SK-N-SH (cell line): ENCODE measurements around the gene SCYL2. TPM values are rescaled to one million over a fixed set of nuclear protein-coding genes. Genes with fewer than 3 reads are reported as not detected.
"Not testable (repeated sequence)": the region's sequence is repeated elsewhere in the genome, so short reads cannot be mapped to it uniquely, and the experiment has no call there.

Experiments
- CTCF ChIA-PET: fragments of 300-600, 350-600 bp; formaldehyde crosslinking; extraction: SDS; loops from one replicate; lab custom pipeline; 2021; lab: Yijun Ruan, JAX
- POLR2A ChIA-PET: fragments of 350-600 bp; sonication (Branson Sonifier 250); formaldehyde crosslinking; extraction: SDS; loops from one replicate; lab custom pipeline; 2020; ENCODE audit warnings: antibody characterized with exemption, inconsistent platforms; lab: Yijun Ruan, JAX
- DNase-seq: peaks from one replicate; pipeline ENCODE4 v3.0.0; 2012
- H2AFZ ChIP-seq: fragments of 200-600 bp; sonication (generic); 2 replicates; pipeline ENCODE4 v1.8.1; 2016; ENCODE audit warnings: antibody characterized with exemption, mild to moderate bottlenecking, low read depth
- H3F3A ChIP-seq: fragments of 200-600 bp; sonication (generic); replicated peaks from 2 replicates; pipeline ENCODE3; 2016; ENCODE audit warnings: antibody characterized with exemption, mild to moderate bottlenecking; ENCODE audit not compliant: insufficient read depth
- H3K27ac ChIP-seq, 2 experiments: fragments of 200-500 bp in 1 of 2; fragments of 200-600 bp in 1 of 2; sonication (Bioruptor generic) in 1 of 2; sonication (generic), shearing (Covaris generic) in 1 of 2; 2 replicates each; pipeline versions ENCODE4 v1.5.1 to v1.6.1; 2014 to 2016; ENCODE audit warnings: low read depth in 2 of 2, inconsistent platforms in 1 of 2, low read length in 1 of 2, mild to moderate bottlenecking in 1 of 2, mixed read lengths in 1 of 2
- H3K27me3 ChIP-seq: fragments of 200-600 bp; sonication (generic), shearing (Covaris generic); 2 replicates; pipeline ENCODE4 v1.6.1; 2016; ENCODE audit warnings: mixed run types; ENCODE audit not compliant: insufficient read depth
- H3K36me3 ChIP-seq, 2 experiments: fragments of 200-500 bp in 1 of 2; fragments of 200-600 bp in 1 of 2; sonication (Bioruptor generic) in 1 of 2; sonication (generic) in 1 of 2; replicated peaks in 1 of 2; 2 replicates each; pipeline versions ENCODE3 to v1.5.1; 2014 to 2016; ENCODE audit warnings: low read length in 1 of 2, mild to moderate bottlenecking in 1 of 2; ENCODE audit not compliant: insufficient read depth in 2 of 2, control insufficient read depth in 1 of 2
- H3K4me1 ChIP-seq, 2 experiments: fragments of 200-500 bp in 1 of 2; fragments of 200-600 bp in 1 of 2; sonication (Bioruptor generic) in 1 of 2; sonication (generic), shearing (Covaris generic) in 1 of 2; 2 replicates each; pipeline versions ENCODE4 v1.5.1 to v1.6.1; 2014 to 2016; ENCODE audit warnings: low read depth in 1 of 2, low read length in 1 of 2, mixed run types in 1 of 2; ENCODE audit not compliant: insufficient read depth in 2 of 2, control insufficient read depth in 1 of 2
- H3K4me2 ChIP-seq: fragments of 200-600 bp; sonication (generic), shearing (Covaris generic); 2 replicates; pipeline ENCODE4 v1.6.1; 2017; ENCODE audit warnings: mixed run types
- H3K4me3 ChIP-seq, 2 experiments: fragments of 200-500 bp in 1 of 2; fragments of 200-600 bp in 1 of 2; sonication (Bioruptor generic) in 1 of 2; sonication (generic), shearing (Covaris generic) in 1 of 2; 2 replicates each; pipeline versions ENCODE4 v1.5.1 to v1.8.1; 2014 to 2016; ENCODE audit warnings: low read depth in 2 of 2, inconsistent platforms in 1 of 2, low read length in 1 of 2, mild to moderate bottlenecking in 1 of 2, mixed read lengths in 1 of 2, moderate library complexity in 1 of 2
- H3K79me2 ChIP-seq: fragments of 200-600 bp; sonication (generic); 2 replicates; pipeline ENCODE4 v1.8.1; 2017; ENCODE audit warnings: mild to moderate bottlenecking; ENCODE audit not compliant: insufficient read depth
- H3K9ac ChIP-seq: fragments of 200-600 bp; sonication (generic); 2 replicates; pipeline ENCODE4 v1.6.1; 2017; ENCODE audit warnings: mixed run types
- H3K9me2 ChIP-seq: fragments of 200-600 bp; sonication (generic); 2 replicates; pipeline ENCODE4 v1.6.1; 2017; ENCODE audit warnings: mixed run types
- H3K9me3 ChIP-seq: fragments of 200-600 bp; sonication (generic); 2 replicates; pipeline ENCODE4 v1.6.1; 2017; ENCODE audit warnings: mixed run types, mild to moderate bottlenecking, moderate library complexity
- H4K20me1 ChIP-seq: fragments of 200-600 bp; sonication (generic); 2 replicates; pipeline ENCODE4 v1.6.1; 2017; ENCODE audit warnings: mild to moderate bottlenecking, mixed run types; ENCODE audit not compliant: insufficient read depth
- EZH2phosphoT487 ChIP-seq: fragments of 200-600 bp; sonication (generic); IDR thresholded peaks from 2 replicates; pipeline ENCODE4 v1.6.1; 2017; ENCODE audit warnings: low read depth, mixed run types, mild to moderate bottlenecking, antibody characterized with exemption, moderate library complexity, borderline replicate concordance
- FOXM1 ChIP-seq: IDR thresholded peaks from 2 replicates; pipeline ENCODE4 v1.4.0; 2012; ENCODE audit warnings: low read depth, mild to moderate bottlenecking
- MEF2A ChIP-seq: IDR thresholded peaks from 2 replicates; pipeline ENCODE4 v1.4.0; 2012; ENCODE audit warnings: low read depth, borderline replicate concordance
- NRF1 ChIP-seq: IDR thresholded peaks from 2 replicates; pipeline ENCODE4 v1.6.1; 2012; ENCODE audit warnings: low read depth, mild to moderate bottlenecking, low read length
- RXRA ChIP-seq: IDR thresholded peaks from 2 replicates; pipeline ENCODE4 v1.4.0; 2012; ENCODE audit warnings: low read depth, mild to moderate bottlenecking, borderline replicate concordance
- SIN3A ChIP-seq: IDR thresholded peaks from 2 replicates; pipeline ENCODE4 v1.6.1; 2012; ENCODE audit warnings: low read depth, mild to moderate bottlenecking, low read length, moderate library complexity, borderline replicate concordance
- TAF1 ChIP-seq: IDR thresholded peaks from 2 replicates; pipeline ENCODE4 v1.6.1; 2012; ENCODE audit warnings: low read depth, mild to moderate bottlenecking, low read length, moderate library complexity, borderline replicate concordance
- WGBS: methylation state at CpG from one replicate; pipeline ENCODE4 v1.1.6; 2017; ENCODE audit warnings: low lambda C conversion rate; 5-methylcytosine and 5-hydroxymethylcytosine counted together
- polyA plus RNA-seq, 3 experiments: library from polyadenylated mRNA; depleted of rRNA; stranded (reverse); fragments of >200 nt; gene quantifications; 2 replicates each; pipeline ENCODE4 v1.2.3, GENCODE V29; 2012
- TF ChIP-seq, protein P1 (sequence below): IDR thresholded peaks from 2 replicates; pipeline ENCODE4; 2012
- TF ChIP-seq, protein P2 (sequence below): IDR thresholded peaks from 2 replicates; pipeline ENCODE4 v1.4.0; 2012; ENCODE audit warnings: low read depth, borderline replicate concordance

SCYL2 gene
- polyA plus RNA-seq, 1 of the 3 experiments (the other 2 are of a cell fraction), result 7.5 TPM

DNA sequence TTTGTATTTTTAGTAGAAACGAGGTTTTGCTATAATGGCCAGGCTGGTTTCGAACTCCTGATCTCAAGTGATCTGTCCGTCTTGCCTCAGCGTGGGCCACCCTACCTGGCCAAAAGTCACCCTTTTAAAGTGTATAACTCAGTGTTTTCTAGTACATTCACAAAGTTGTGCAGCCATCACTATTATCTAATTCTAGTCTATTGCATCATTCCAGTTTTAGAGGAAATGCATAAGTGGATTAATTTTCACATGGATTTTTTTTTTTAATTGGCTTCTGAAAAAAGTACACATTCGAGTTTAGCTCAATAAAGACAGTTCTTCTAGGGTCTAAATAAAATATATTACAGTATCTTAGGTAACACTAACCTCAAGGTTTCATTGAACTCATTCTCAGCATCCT lies 3.8 kb upstream of the SCYL2 start:
- H3K9me2 ChIP-seq, result no peaks in the 10 kb centered on the region
- H3F3A ChIP-seq, result peaks cover 6% of the 10 kb centered on the region
- H3K27me3 ChIP-seq, result no peaks in the 10 kb centered on the region
- POLR2A ChIA-PET, result no interaction called here
- H3K9ac ChIP-seq, result no peak overlapping the region
- peaks cover 3 to 8% of the 10 kb centered on the region in 2 experiments; a peak in 3 of 4 replicates for H3K4me1 ChIP-seq
- CTCF ChIA-PET, result no interaction called here
- no peak overlapping the region for H3K27ac ChIP-seq
- no peak overlapping the region for H3K4me2 ChIP-seq
- no peak overlapping the region for H3K4me3 ChIP-seq
- no peak for DNase-seq
- H4K20me1 ChIP-seq, result no peaks in the 10 kb centered on the region; the same call in 1 of the 2 replicates
- H3K9me3 ChIP-seq, result no peaks in the 10 kb centered on the region
- peaks cover 8% of the 10 kb centered on the region for H3K79me2 ChIP-seq
- WGBS, result 77% methylated on average over 5 of the region's 5 CpGs
- no peak overlapping the region for H2AFZ ChIP-seq
- no peaks in the 10 kb centered on the region for H3K36me3 ChIP-seq
- TF ChIP-seq EZH2phosphoT487 (no peak), RXRA (no peak), SIN3A (no peak), FOXM1 (no peak), TAF1 (no peak), MEF2A (no peak), NRF1 (no peak)
- TF ChIP-seq, protein P1, sequence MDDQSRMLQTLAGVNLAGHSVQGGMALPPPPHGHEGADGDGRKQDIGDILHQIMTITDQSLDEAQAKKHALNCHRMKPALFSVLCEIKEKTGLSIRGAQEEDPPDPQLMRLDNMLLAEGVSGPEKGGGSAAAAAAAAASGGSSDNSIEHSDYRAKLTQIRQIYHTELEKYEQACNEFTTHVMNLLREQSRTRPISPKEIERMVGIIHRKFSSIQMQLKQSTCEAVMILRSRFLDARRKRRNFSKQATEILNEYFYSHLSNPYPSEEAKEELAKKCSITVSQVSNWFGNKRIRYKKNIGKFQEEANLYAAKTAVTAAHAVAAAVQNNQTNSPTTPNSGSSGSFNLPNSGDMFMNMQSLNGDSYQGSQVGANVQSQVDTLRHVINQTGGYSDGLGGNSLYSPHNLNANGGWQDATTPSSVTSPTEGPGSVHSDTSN, result no peak
- TF ChIP-seq, protein P2, sequence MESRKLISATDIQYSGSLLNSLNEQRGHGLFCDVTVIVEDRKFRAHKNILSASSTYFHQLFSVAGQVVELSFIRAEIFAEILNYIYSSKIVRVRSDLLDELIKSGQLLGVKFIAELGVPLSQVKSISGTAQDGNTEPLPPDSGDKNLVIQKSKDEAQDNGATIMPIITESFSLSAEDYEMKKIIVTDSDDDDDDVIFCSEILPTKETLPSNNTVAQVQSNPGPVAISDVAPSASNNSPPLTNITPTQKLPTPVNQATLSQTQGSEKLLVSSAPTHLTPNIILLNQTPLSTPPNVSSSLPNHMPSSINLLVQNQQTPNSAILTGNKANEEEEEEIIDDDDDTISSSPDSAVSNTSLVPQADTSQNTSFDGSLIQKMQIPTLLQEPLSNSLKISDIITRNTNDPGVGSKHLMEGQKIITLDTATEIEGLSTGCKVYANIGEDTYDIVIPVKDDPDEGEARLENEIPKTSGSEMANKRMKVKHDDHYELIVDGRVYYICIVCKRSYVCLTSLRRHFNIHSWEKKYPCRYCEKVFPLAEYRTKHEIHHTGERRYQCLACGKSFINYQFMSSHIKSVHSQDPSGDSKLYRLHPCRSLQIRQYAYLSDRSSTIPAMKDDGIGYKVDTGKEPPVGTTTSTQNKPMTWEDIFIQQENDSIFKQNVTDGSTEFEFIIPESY, result no peak

GRCh38 chr12:100265107-100265506 lies 1.9 kb upstream of the SCYL2 start:
- Histone ChIP-seq H3K4me1 (peaks cover 12 to 13% of the 10 kb centered on the region in 2 experiments; a peak in 3 of 4 replicates), H4K20me1 (peaks cover 17% of the 10 kb centered on the region; the same call in 1 of the 2 replicates), H3K79me2 (peaks cover 27% of the 10 kb centered on the region)
- H3K4me2 ChIP-seq, H3K9me2 ChIP-seq, CTCF ChIA-PET, H3K9ac ChIP-seq, H3K4me3 ChIP-seq, H3K27me3 ChIP-seq, H3K27ac ChIP-seq, H3K9me3 ChIP-seq, H3K36me3 ChIP-seq, H3F3A ChIP-seq, DNase-seq, H2AFZ ChIP-seq: not testable (repeated sequence)
- WGBS, result 90% methylated on average over 5 of the region's 5 CpGs
- POLR2A ChIA-PET, result interaction anchor here (0.6 kb wide), 1 partner anchor 395 kb away, joined by 5 read pairs; no protein-coding TSS in a partner anchor
